ENCODE measurements around the gene ETV2. TPM values are rescaled to one million over a fixed set of nuclear protein-coding genes. Genes with fewer than 3 reads are reported as not detected.

The ETV2 gene
- total RNA-seq, 1 donor from 2014 or later, result 1,894 TPM

GRCh38 chr19:35655600-35655999 is 14.1 kb downstream of the ETV2 start:
- H3K4me1 Mint-ChIP-seq (ENCODE audit: unreplicated experiment), result peaks cover 7% of the 10 kb centered on the region
- H3K9me3 Mint-ChIP-seq (ENCODE audit: unreplicated experiment), result no peaks in the 10 kb centered on the region
- TF ChIP-seq, protein P1, sequence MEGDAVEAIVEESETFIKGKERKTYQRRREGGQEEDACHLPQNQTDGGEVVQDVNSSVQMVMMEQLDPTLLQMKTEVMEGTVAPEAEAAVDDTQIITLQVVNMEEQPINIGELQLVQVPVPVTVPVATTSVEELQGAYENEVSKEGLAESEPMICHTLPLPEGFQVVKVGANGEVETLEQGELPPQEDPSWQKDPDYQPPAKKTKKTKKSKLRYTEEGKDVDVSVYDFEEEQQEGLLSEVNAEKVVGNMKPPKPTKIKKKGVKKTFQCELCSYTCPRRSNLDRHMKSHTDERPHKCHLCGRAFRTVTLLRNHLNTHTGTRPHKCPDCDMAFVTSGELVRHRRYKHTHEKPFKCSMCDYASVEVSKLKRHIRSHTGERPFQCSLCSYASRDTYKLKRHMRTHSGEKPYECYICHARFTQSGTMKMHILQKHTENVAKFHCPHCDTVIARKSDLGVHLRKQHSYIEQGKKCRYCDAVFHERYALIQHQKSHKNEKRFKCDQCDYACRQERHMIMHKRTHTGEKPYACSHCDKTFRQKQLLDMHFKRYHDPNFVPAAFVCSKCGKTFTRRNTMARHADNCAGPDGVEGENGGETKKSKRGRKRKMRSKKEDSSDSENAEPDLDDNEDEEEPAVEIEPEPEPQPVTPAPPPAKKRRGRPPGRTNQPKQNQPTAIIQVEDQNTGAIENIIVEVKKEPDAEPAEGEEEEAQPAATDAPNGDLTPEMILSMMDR (IDR thresholded peaks at IDR 0.05; ENCODE audit: unreplicated experiment), result no peak
- H3K27ac Mint-ChIP-seq (ENCODE audit: unreplicated experiment), result no peak overlapping the region
- peaks cover 4% of the 10 kb centered on the region for H3K27me3 Mint-ChIP-seq (ENCODE audit: unreplicated experiment)
- DNase-seq (ENCODE audit: low spot score), result no peak
- H3K36me3 Mint-ChIP-seq (ENCODE audit: low read depth, unreplicated experiment), result peaks cover 31% of the 10 kb centered on the region
- peak overlapping the region; percentile 53 for H3K4me3 Mint-ChIP-seq (ENCODE audit: unreplicated experiment)

- Mint-ChIP-seq H3K4me3 (ENCODE audit: unreplicated experiment) (no peak overlapping the region), H3K27ac (ENCODE audit: unreplicated experiment) (no peak overlapping the region), H3K27me3 (ENCODE audit: unreplicated experiment) (peaks cover 2% of the 10 kb centered on the region), H3K4me1 (ENCODE audit: unreplicated experiment) (no peaks in the 10 kb centered on the region), H3K36me3 (ENCODE audit: low read depth, unreplicated experiment) (peaks cover 29% of the 10 kb centered on the region), H3K9me3 (ENCODE audit: unreplicated experiment) (no peaks in the 10 kb centered on the region)
- DNase-seq (ENCODE audit: low spot score), result no peak
- TF ChIP-seq, protein P1 (IDR thresholded peaks at IDR 0.05; ENCODE audit: unreplicated experiment), result no peak
These were observed 15.2 kb downstream of the ETV2 start for GRCh38 chr19:35656700-35657099.

- H3K27me3 Mint-ChIP-seq (ENCODE audit: unreplicated experiment), result peaks cover 2% of the 10 kb centered on the region
- H3K4me3 Mint-ChIP-seq (ENCODE audit: unreplicated experiment), result peak overlapping the region; percentile 1
- TF ChIP-seq, protein P1 (IDR thresholded peaks at IDR 0.05; ENCODE audit: unreplicated experiment), result peak; percentile 58
- peaks cover 27% of the 10 kb centered on the region for H3K36me3 Mint-ChIP-seq (ENCODE audit: low read depth, unreplicated experiment)
- H3K4me1 Mint-ChIP-seq (ENCODE audit: unreplicated experiment), result no peaks in the 10 kb centered on the region
- no peaks in the 10 kb centered on the region for H3K9me3 Mint-ChIP-seq (ENCODE audit: unreplicated experiment)
- no peak overlapping the region for H3K27ac Mint-ChIP-seq (ENCODE audit: unreplicated experiment)
- no peak for DNase-seq (ENCODE audit: low spot score)
These were observed 16.6 kb downstream of the ETV2 start for GRCh38 chr19:35657904-35658700.

GRCh38 chr19:35661995-35662340 is 20.4 kb downstream of the ETV2 start:
- TF ChIP-seq, protein P1 (IDR thresholded peaks at IDR 0.05; ENCODE audit: unreplicated experiment), result no peak
- no peak for DNase-seq (ENCODE audit: low spot score)
- Mint-ChIP-seq H3K27me3 (ENCODE audit: unreplicated experiment) (peaks cover 3% of the 10 kb centered on the region), H3K27ac (ENCODE audit: unreplicated experiment) (no peak overlapping the region), H3K4me3 (ENCODE audit: unreplicated experiment) (no peak overlapping the region), H3K4me1 (ENCODE audit: unreplicated experiment) (no peaks in the 10 kb centered on the region), H3K9me3 (ENCODE audit: unreplicated experiment) (no peaks in the 10 kb centered on the region), H3K36me3 (ENCODE audit: low read depth, unreplicated experiment) (peaks cover 13% of the 10 kb centered on the region)

- Mint-ChIP-seq H3K27ac (ENCODE audit: unreplicated experiment) (no peak overlapping the region), H3K4me3 (ENCODE audit: unreplicated experiment) (no peak overlapping the region), H3K9me3 (ENCODE audit: unreplicated experiment) (no peaks in the 10 kb centered on the region), H3K27me3 (ENCODE audit: unreplicated experiment) (peaks cover 3% of the 10 kb centered on the region), H3K4me1 (ENCODE audit: unreplicated experiment) (no peaks in the 10 kb centered on the region), H3K36me3 (ENCODE audit: low read depth, unreplicated experiment) (peaks cover 5% of the 10 kb centered on the region)
- TF ChIP-seq, protein P1 (IDR thresholded peaks at IDR 0.05; ENCODE audit: unreplicated experiment), result no peak
- DNase-seq (ENCODE audit: low spot score), result no peak
These were observed 22.4 kb downstream of the ETV2 start for GRCh38 chr19:35663981-35664380.

Measured in endothelial cell (in vitro differentiated cells).